Left lung (tissue), 10 donors: ENCODE data around the gene ODAD3. TPM values are rescaled to one million over a fixed set of nuclear protein-coding genes. Genes with fewer than 3 reads are reported as not detected.
"Not testable (repeated sequence)": the region's sequence is repeated elsewhere in the genome, so short reads cannot be mapped to it uniquely, and the experiment has no call there.

Source experiments
- ATAC-seq: fragments of 200-7000 bp; cut with Tn5 transposase; one replicate; pipeline ENCODE4 v1.9.1; 2020; ENCODE audit warnings: moderate library complexity
- DNase-seq, 4 donors: peaks; one replicate each; pipeline ENCODE4 v3.0.0-alpha.2; 2013 to 2020
- H3K27ac ChIP-seq, 2 donors: fragments of 200-600 bp; sonication (generic) in 1 of 2; one replicate each; pipeline versions ENCODE4 v1.5.0 to v1.8.0; 2020 to 2021
- H3K27me3 ChIP-seq, 2 donors: fragments of 200-600 bp; sonication (generic) in 1 of 2; one replicate each; pipeline versions ENCODE4 v1.5.0 to v1.8.0; 2020 to 2021
- H3K36me3 ChIP-seq, 2 donors: fragments of 200-600 bp; sonication (generic) in 1 of 2; one replicate each; pipeline versions ENCODE4 v1.5.0 to v1.8.0; 2020 to 2021
- H3K4me1 ChIP-seq, 2 donors: fragments of 200-600 bp; one replicate each; pipeline ENCODE4 v1.8.0; 2021
- H3K4me3 ChIP-seq, 2 donors: fragments of 200-600 bp; sonication (generic) in 1 of 2; one replicate each; pipeline versions ENCODE4 v1.5.0 to v1.8.0; 2020 to 2021; ENCODE audit warnings: mild to moderate bottlenecking in 1 of 2
- H3K9me3 ChIP-seq, 2 donors: fragments of 200-600 bp; sonication (generic) in 1 of 2; one replicate each; pipeline versions ENCODE4 v1.5.0 to v1.8.0; 2020 to 2021
- intact Hi-C, 2 donors: fragments of 100-400 bp; cut with DNase I; formaldehyde crosslinking; loops; one replicate each; pipeline versions ENCODE4 v1.11.2 to v1.14.2; 2022
- polyA plus RNA-seq, 6 donors: library from polyadenylated mRNA; unstranded; fragments of 120-200 nt; gene quantifications; one replicate each; pipeline ENCODE4 v1.2.1, GENCODE V29; 2013; ENCODE audit not compliant: insufficient read length in 6 of 6
- total RNA-seq, 2 donors: library from RNA; stranded (reverse); fragmentation: NEBNext Ultra II Directional; extraction: Animal tissue kit (Norgen Biotek cat#: 25700); gene quantifications; one replicate each; pipeline ENCODE4 v1.2.1, GENCODE V29; 2021
- TF ChIP-seq, protein P1 (sequence below), 2 donors: fragments of 200-600 bp; sonication (generic) in 1 of 2; IDR thresholded peaks; one replicate each; pipeline versions ENCODE4 v1.5.0 to v1.8.0; 2021; ENCODE audit warnings: antibody characterized with exemption in 2 of 2
- donor health status: DM: no; HTN: yes; CAD: no.
- donor health status: DM: no; HTN: no; CAD: no.

The ODAD3 gene
- total and polyA plus RNA-seq, 8 donors: 0.55 to 2.6 (median 1.9) TPM

DNA sequence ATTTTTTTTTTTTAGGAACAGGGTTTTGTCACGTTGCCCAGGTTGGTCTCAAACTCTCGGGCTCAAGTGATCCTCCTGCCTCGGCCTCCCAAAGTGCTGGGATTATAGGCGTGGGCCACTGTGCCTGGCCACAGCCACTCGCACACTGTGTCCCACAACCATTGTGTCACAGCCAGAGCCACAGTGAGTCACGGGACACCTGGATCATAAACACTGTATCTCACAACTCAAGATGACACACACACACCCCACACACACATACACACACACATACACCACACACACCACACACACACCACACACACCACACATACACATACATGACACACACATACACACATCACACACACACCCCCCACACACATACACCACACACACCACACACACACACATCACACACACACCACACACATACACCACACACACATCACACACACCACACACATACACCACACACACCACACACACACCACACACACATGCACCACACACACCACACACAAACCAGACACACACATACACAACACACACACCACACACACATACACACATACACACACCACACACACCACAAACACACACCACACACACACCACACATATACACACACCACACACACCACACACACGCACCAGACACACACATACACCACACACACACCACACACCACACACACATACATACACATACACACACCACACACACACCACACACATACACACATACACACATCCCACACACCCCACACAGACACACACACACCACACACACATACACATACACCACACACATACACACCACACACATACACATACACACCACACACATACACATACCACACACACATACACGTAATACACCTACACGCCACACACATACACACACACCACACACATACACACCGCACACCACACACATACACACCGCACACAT is 29.7 kb upstream of the ODAD3 start:
- TF ChIP-seq, protein P1, sequence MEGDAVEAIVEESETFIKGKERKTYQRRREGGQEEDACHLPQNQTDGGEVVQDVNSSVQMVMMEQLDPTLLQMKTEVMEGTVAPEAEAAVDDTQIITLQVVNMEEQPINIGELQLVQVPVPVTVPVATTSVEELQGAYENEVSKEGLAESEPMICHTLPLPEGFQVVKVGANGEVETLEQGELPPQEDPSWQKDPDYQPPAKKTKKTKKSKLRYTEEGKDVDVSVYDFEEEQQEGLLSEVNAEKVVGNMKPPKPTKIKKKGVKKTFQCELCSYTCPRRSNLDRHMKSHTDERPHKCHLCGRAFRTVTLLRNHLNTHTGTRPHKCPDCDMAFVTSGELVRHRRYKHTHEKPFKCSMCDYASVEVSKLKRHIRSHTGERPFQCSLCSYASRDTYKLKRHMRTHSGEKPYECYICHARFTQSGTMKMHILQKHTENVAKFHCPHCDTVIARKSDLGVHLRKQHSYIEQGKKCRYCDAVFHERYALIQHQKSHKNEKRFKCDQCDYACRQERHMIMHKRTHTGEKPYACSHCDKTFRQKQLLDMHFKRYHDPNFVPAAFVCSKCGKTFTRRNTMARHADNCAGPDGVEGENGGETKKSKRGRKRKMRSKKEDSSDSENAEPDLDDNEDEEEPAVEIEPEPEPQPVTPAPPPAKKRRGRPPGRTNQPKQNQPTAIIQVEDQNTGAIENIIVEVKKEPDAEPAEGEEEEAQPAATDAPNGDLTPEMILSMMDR (IDR thresholded peaks at IDR 0.05): no peak
- Histone ChIP-seq H3K27ac (no peak overlapping the region), H3K4me3 (no peak overlapping the region), H3K9me3 (no peaks in the 10 kb centered on the region), H3K4me1 (no peaks in the 10 kb centered on the region), H3K27me3 (peaks cover 0 to 12% of the 10 kb centered on the region in 2 donors), H3K36me3 (no peaks in the 10 kb centered on the region)
- ATAC-seq (no peak), DNase-seq (no peak)
- intact Hi-C loops: no loop called here

DNA sequence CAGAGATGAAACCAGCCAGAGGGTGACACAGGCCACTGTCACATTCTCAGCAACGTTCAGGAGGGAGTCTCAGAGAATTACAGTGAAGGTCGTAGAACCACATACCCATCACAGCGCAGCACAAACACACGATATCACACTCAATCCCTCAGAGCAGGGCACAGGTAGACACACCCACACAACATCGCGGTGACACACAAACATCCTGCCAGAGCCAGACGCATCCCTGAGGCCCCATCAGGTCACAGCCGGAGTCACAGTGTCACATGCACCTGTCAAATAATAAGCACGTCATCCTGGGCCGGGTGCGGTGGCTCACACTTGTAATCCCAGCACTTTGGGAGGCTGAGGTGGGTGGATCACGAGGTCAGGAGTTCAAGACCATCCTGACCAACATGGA is 28.5 kb upstream of the ODAD3 start:
- TF ChIP-seq, protein P1 (IDR thresholded peaks at IDR 0.05): no peak
- H3K36me3 ChIP-seq: no peaks in the 10 kb centered on the region
- ATAC-seq (no peak), DNase-seq (no peak)
- H3K27me3 ChIP-seq: peaks cover 0 to 18% of the 10 kb centered on the region in 2 donors
- H3K27ac ChIP-seq: no peak overlapping the region
- intact Hi-C loops: no loop called here
- no peaks in the 10 kb centered on the region for H3K4me1 ChIP-seq
- no peak overlapping the region for H3K4me3 ChIP-seq
- H3K9me3 ChIP-seq: no peaks in the 10 kb centered on the region

GRCh38 chr19:11461453-11461852 is 26.5 kb upstream of the ODAD3 start:
- ATAC-seq (no peak), DNase-seq (no peak)
- TF ChIP-seq, protein P1 (IDR thresholded peaks at IDR 0.05): no peak
- Histone ChIP-seq H3K27ac (no peak overlapping the region), H3K4me1 (no peaks in the 10 kb centered on the region), H3K9me3 (no peaks in the 10 kb centered on the region), H3K4me3 (no peak overlapping the region), H3K27me3 (peaks cover 0 to 32% of the 10 kb centered on the region in 2 donors), H3K36me3 (no peaks in the 10 kb centered on the region)
- intact Hi-C loops: no loop called here

GRCh38 chr19:11460207-11460606 is 25.3 kb upstream of the ODAD3 start:
- Histone ChIP-seq H3K27me3 (peaks cover 0 to 32% of the 10 kb centered on the region in 2 donors), H3K9me3 (no peaks in the 10 kb centered on the region), H3K36me3 (no peaks in the 10 kb centered on the region), H3K4me1 (no peaks in the 10 kb centered on the region), H3K27ac (no peak overlapping the region), H3K4me3 (no peak overlapping the region)
- ATAC-seq (no peak), DNase-seq (no peak)
- intact Hi-C loops: no loop called here
- TF ChIP-seq, protein P1 (IDR thresholded peaks at IDR 0.05): no peak

DNA sequence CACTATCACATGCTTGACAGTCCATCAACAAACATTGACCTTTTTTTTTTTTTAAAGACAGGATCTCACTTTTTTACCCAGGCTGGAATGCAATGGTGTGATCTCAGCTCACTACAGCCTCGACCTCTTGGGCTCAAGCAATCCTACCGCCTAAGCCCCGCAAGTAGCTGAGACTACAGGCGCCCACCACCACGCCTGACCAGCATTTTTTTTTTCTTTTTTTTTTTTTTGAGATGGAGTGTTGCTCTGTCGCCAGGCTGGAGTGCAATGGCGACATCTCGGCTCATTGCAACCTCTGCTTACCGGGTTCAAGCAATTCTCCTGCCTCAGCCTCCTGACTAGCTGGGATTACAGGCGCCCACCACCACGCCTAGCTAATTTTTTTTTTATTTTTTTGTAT is 24.0 kb upstream of the ODAD3 start:
- H3K36me3 ChIP-seq: not testable (repeated sequence)

More for the DNA sequence above, 24.0 kb upstream of the ODAD3 start:
- H3K27ac ChIP-seq, H3K4me3 ChIP-seq, H3K4me1 ChIP-seq, DNase-seq, intact Hi-C loops, ATAC-seq, H3K9me3 ChIP-seq: not testable (repeated sequence)
- peaks cover 0 to 37% of the 10 kb centered on the region in 2 donors for H3K27me3 ChIP-seq
